H9 (cell line): ENCODE measurements around the gene FARP1. TPM values are rescaled to one million over a fixed set of nuclear protein-coding genes. Genes with fewer than 3 reads are reported as not detected.

Experiments
- DNase-seq: peaks from one replicate; pipeline ENCODE4 v3.0.0-alpha.2; 2017
- H2AFZ ChIP-seq: one replicate; pipeline ENCODE4 v1.6.1; 2013; ENCODE audit warnings: mild to moderate bottlenecking, low read length, control low read depth, moderate library complexity
- H2AK5ac ChIP-seq: 2 replicates; pipeline ENCODE4 v1.6.1; 2013; ENCODE audit warnings: low read length, control low read depth, mixed read lengths; ENCODE audit not compliant: insufficient read length
- H2BK120ac ChIP-seq: one replicate; pipeline ENCODE4 v1.6.1; 2013; ENCODE audit warnings: low read depth, mild to moderate bottlenecking, low read length, control low read depth, inconsistent platforms; ENCODE audit not compliant: poor library complexity, severe bottlenecking
- H2BK12ac ChIP-seq: 2 replicates; pipeline ENCODE4 v1.6.1; 2013; ENCODE audit warnings: low read length, control low read depth, mixed read lengths, low read depth; ENCODE audit not compliant: insufficient read length
- H2BK15ac ChIP-seq: 2 replicates; pipeline ENCODE4 v1.6.1; 2013; ENCODE audit warnings: low read depth, low read length, control low read depth
- H2BK20ac ChIP-seq: one replicate; pipeline ENCODE4 v1.6.1; 2013; ENCODE audit warnings: low read depth, mild to moderate bottlenecking, low read length, control low read depth, inconsistent platforms; ENCODE audit not compliant: poor library complexity, severe bottlenecking
- H2BK5ac ChIP-seq: 2 replicates; pipeline ENCODE4 v1.6.1; 2013; ENCODE audit warnings: low read length, control low read depth, mixed read lengths; ENCODE audit not compliant: insufficient read length
- H3K14ac ChIP-seq: 2 replicates; pipeline ENCODE4 v1.6.1; 2013; ENCODE audit warnings: low read length, control low read depth; ENCODE audit not compliant: insufficient read depth
- H3K18ac ChIP-seq: 2 replicates; pipeline ENCODE4 v1.6.1; 2013; ENCODE audit warnings: low read depth, mild to moderate bottlenecking, mixed read lengths, low read length, control low read depth; ENCODE audit not compliant: insufficient read length
- H3K23ac ChIP-seq: 2 replicates; pipeline ENCODE4 v1.6.1; 2013; ENCODE audit warnings: low read length, control low read depth, mixed read lengths, low read depth; ENCODE audit not compliant: insufficient read length
- H3K23me2 ChIP-seq: 2 replicates; pipeline ENCODE4 v1.6.1; 2013; ENCODE audit warnings: low read depth, mild to moderate bottlenecking, mixed read lengths, low read length, control low read depth; ENCODE audit not compliant: insufficient read length, poor library complexity, severe bottlenecking
- H3K27ac ChIP-seq: 2 replicates; pipeline ENCODE4 v1.5.1; 2013; ENCODE audit warnings: low read length, control low read depth, mixed read lengths, low read depth; ENCODE audit not compliant: insufficient read length
- H3K27me3 ChIP-seq: 2 replicates; pipeline ENCODE4 v1.6.1; 2013; ENCODE audit warnings: low read length, control low read depth, inconsistent platforms; ENCODE audit not compliant: insufficient read depth
- H3K4ac ChIP-seq: 2 replicates; pipeline ENCODE4 v1.6.1; 2013; ENCODE audit warnings: low read depth, mild to moderate bottlenecking, control low read depth, inconsistent platforms, low read length, moderate library complexity
- H3K4me1 ChIP-seq: 2 replicates; pipeline ENCODE4 v1.6.1; 2013; ENCODE audit warnings: low read length, control low read depth, inconsistent platforms; ENCODE audit not compliant: insufficient read depth
- H3K4me2 ChIP-seq: 2 replicates; pipeline ENCODE4 v1.6.1; 2013; ENCODE audit warnings: low read length, control low read depth, mixed read lengths; ENCODE audit not compliant: insufficient read length, insufficient read depth
- H3K56ac ChIP-seq: 2 replicates; pipeline ENCODE4 v1.6.1; 2013; ENCODE audit warnings: low read depth, mild to moderate bottlenecking, mixed read lengths, low read length, control low read depth; ENCODE audit not compliant: insufficient read length
- H3K79me1 ChIP-seq: 2 replicates; pipeline ENCODE4 v1.6.1; 2013; ENCODE audit warnings: low read depth, mild to moderate bottlenecking, moderate library complexity, low read length, control low read depth, inconsistent platforms; ENCODE audit not compliant: insufficient read depth, poor library complexity, severe bottlenecking
- H3K79me2 ChIP-seq: 2 replicates; pipeline ENCODE4 v1.6.1; 2013; ENCODE audit warnings: low read length, control low read depth, inconsistent platforms; ENCODE audit not compliant: insufficient read depth
- H3K9ac ChIP-seq: 2 replicates; pipeline ENCODE4 v1.6.1; 2013; ENCODE audit warnings: low read length, control low read depth, mixed read lengths; ENCODE audit not compliant: insufficient read length; ENCODE audit errors: extremely low read depth
- H3K9me3 ChIP-seq: one replicate; pipeline ENCODE4 v1.6.1; 2013; ENCODE audit warnings: low read depth, low read length, inconsistent platforms; ENCODE audit not compliant: control insufficient read depth
- H3T11ph ChIP-seq: one replicate; pipeline ENCODE4 v1.6.1; 2013; ENCODE audit warnings: mild to moderate bottlenecking, low read length, control low read depth, inconsistent platforms
- H4K20me1 ChIP-seq: one replicate; pipeline ENCODE4 v1.6.1; 2013; ENCODE audit not compliant: control insufficient read depth, insufficient read length, insufficient read depth
- H4K5ac ChIP-seq: 2 replicates; pipeline ENCODE4 v1.6.1; 2013; ENCODE audit warnings: low read depth, mild to moderate bottlenecking, mixed read lengths, low read length, control low read depth; ENCODE audit not compliant: insufficient read length
- H4K8ac ChIP-seq: replicated peaks from 2 replicates; pipeline ENCODE4 v1.6.1; 2013; ENCODE audit warnings: low read length, control low read depth, mixed read lengths, low read depth; ENCODE audit not compliant: insufficient read length
- H4K91ac ChIP-seq: 2 replicates; pipeline ENCODE4 v1.6.1; 2013; ENCODE audit warnings: low read depth, mild to moderate bottlenecking, moderate library complexity, mixed read lengths, low read length, control low read depth; ENCODE audit not compliant: insufficient read length
- H3K27ac Mint-ChIP-seq, 3 experiments: 2 replicates in 2 of 3; 3 replicates in 1 of 3; pipeline ENCODE4 v1.8.0; 2020 to 2021; ENCODE audit warnings: mixed read lengths in 3 of 3, mild to moderate bottlenecking in 1 of 3, moderate library complexity in 1 of 3
- H3K27me3 Mint-ChIP-seq: 2 replicates; pipeline ENCODE4 v1.8.0; 2021; ENCODE audit warnings: low read depth, mild to moderate bottlenecking, moderate library complexity, mixed read lengths
- H3K36me3 Mint-ChIP-seq, 3 experiments: 2 replicates in 2 of 3; 3 replicates in 1 of 3; pipeline ENCODE4 v1.8.0; 2020 to 2021; ENCODE audit warnings: low read depth in 3 of 3, mixed read lengths in 3 of 3; ENCODE audit not compliant: insufficient read depth in 1 of 3
- H3K4me1 Mint-ChIP-seq, 2 experiments: 2 replicates each; pipeline ENCODE4 v1.8.0; 2020; ENCODE audit warnings: mixed read lengths in 2 of 2
- H3K4me3 Mint-ChIP-seq, 2 experiments: 2 replicates in 1 of 2; 3 replicates in 1 of 2; pipeline ENCODE4 v1.8.0; 2020 to 2021; ENCODE audit warnings: mild to moderate bottlenecking in 2 of 2, mixed read lengths in 2 of 2, moderate library complexity in 1 of 2
- H3K9me3 Mint-ChIP-seq, 2 experiments: 2 replicates in 1 of 2; 3 replicates in 1 of 2; pipeline ENCODE4 v1.8.0; 2020; ENCODE audit warnings: mild to moderate bottlenecking in 2 of 2, mixed read lengths in 2 of 2, moderate library complexity in 1 of 2
- CTCF ChIP-seq: fragments of 200-600 bp; sonication (generic); conservative IDR thresholded peaks from 3 replicates; pipeline ENCODE4 v1.8.0; 2021; ENCODE audit warnings: antibody characterized with exemption, mild to moderate bottlenecking
- WGBS: extraction: QIAGEN DNeasy Blood & Tissue Kit; methylation state at CpG from one replicate; pipeline ENCODE4 v1.1.7; 2013; ENCODE audit warnings: missing lambda C conversion rate, low lambda C conversion rate, mixed read lengths; ENCODE audit not compliant: insufficient read length; ENCODE audit errors: extremely low coverage; 5-methylcytosine and 5-hydroxymethylcytosine counted together
- total RNA-seq: library from RNA; stranded (reverse); gene quantifications from 2 replicates; pipeline ENCODE4 v1.2.1, GENCODE V29; 2021

Gene FARP1
- total RNA-seq, 1 experiment from 2014 or later: 95.9 TPM

DNA sequence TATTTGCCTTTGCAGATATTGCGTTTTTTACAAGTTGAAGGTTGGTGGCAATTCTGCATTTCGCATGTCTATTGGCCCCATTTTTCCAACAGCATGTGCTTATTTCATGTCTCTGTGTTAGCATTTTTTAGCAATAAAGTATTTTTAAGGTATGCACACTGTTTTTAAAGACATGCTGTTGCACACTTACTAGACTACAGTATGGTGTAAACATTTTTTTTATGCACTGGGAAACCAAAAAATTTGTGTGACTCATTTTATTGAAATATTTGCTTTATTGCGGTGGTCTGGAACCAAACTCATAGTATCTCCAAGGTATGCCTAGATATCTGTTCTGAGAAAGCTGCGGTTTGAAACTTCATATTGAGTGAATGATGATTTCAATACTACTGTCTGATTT, 89.6 kb downstream of the FARP1 start:
- Histone ChIP-seq H2AK5ac (no peak overlapping the region), H3K4ac (no peak overlapping the region), H3K23me2 (no peaks in the 10 kb centered on the region), H3K56ac (no peak overlapping the region), H3K79me1 (no peaks in the 10 kb centered on the region), H2BK20ac (no peak overlapping the region), H4K20me1 (no peaks in the 10 kb centered on the region), H3K4me2 (no peak overlapping the region), H3T11ph (no peak overlapping the region), H3K9me3 (no peaks in the 10 kb centered on the region), H3K18ac (no peak overlapping the region), H4K5ac (no peak overlapping the region), H3K27ac (no peak overlapping the region), H3K9ac (no peak overlapping the region), H4K91ac (no peak overlapping the region), H2AFZ (no peak overlapping the region), H2BK15ac (no peak overlapping the region), H2BK12ac (no peak overlapping the region), H3K79me2 (no peaks in the 10 kb centered on the region), H4K8ac (no peak overlapping the region), H3K23ac (no peak overlapping the region), H3K27me3 (no peaks in the 10 kb centered on the region), H3K14ac (no peak overlapping the region), H2BK5ac (no peak overlapping the region), H3K4me1 (no peaks in the 10 kb centered on the region; the same call in 1 of the 2 replicates), H2BK120ac (no peak overlapping the region)
- H3K9me3 Mint-ChIP-seq: peaks cover 11 to 26% of the 10 kb centered on the region in 2 experiments; a peak in 4 of 5 replicates
- no CpG with 5 or more reads among the region's 4 CpGs for WGBS
- peaks cover 4 to 9% of the 10 kb centered on the region in 2 experiments; a peak in 3 of 4 replicates for H3K4me1 Mint-ChIP-seq
- H3K27me3 Mint-ChIP-seq: no peaks in the 10 kb centered on the region
- no peak for TF ChIP-seq CTCF
- DNase-seq: no peak
- H3K4me3 Mint-ChIP-seq: no peak overlapping the region
- H3K36me3 Mint-ChIP-seq: peaks cover 20 to 24% (median 24%) of the 10 kb centered on the region in 3 experiments
- no peak overlapping the region for H3K27ac Mint-ChIP-seq
